H1 (cell line): ENCODE measurements around the gene TNFSF11. TPM values are rescaled to one million over a fixed set of nuclear protein-coding genes. Genes with fewer than 3 reads are reported as not detected.

ENCODE experiments used
- CTCF ChIA-PET: fragments of 300-600 bp; sonication (Branson Sonifier 250); formaldehyde crosslinking; loops from one replicate; lab custom pipeline; 2021; ENCODE audit not compliant: partially characterized antibody; lab: Charles Lee
- POLR2A ChIA-PET: fragments of 300-600 bp; sonication (Branson Sonifier 250); formaldehyde crosslinking; loops from one replicate; lab custom pipeline; 2021; ENCODE audit warnings: inconsistent platforms; ENCODE audit not compliant: partially characterized antibody; lab: Charles Lee
- DNase-seq, 2 experiments: peaks; one replicate each; pipeline versions ENCODE4 v3.0.0 to v3.0.0-alpha.2; 2010 to 2022; ENCODE audit warnings: low spot score in 2 of 2, low read depth in 1 of 2, mixed read lengths in 1 of 2
- FAIRE-seq: peaks from 2 replicates; lab custom pipeline; 2011; peaks lifted over from hg19 to GRCh38; lab: Jason Lieb, UNC
- H2AFZ ChIP-seq: 2 replicates; pipeline ENCODE4 v1.8.1; 2012; ENCODE audit warnings: low read length, inconsistent platforms
- H2AK5ac ChIP-seq: 2 replicates; pipeline ENCODE4 v1.6.1; 2013; ENCODE audit warnings: low read depth, low read length
- H2BK120ac ChIP-seq: replicated peaks from 2 replicates; pipeline ENCODE3; 2013; ENCODE audit warnings: low read depth, low read length, inconsistent platforms
- H2BK12ac ChIP-seq: 2 replicates; pipeline ENCODE4 v1.6.1; 2013; ENCODE audit warnings: low read depth, low read length
- H2BK15ac ChIP-seq: 2 replicates; pipeline ENCODE4 v1.6.1; 2013; ENCODE audit warnings: low read length
- H2BK20ac ChIP-seq: 2 replicates; pipeline ENCODE4 v1.6.1; 2013; ENCODE audit warnings: low read length
- H2BK5ac ChIP-seq: 2 replicates; pipeline ENCODE4 v1.6.1; 2013; ENCODE audit warnings: low read depth, low read length
- H3K14ac ChIP-seq: 2 replicates; pipeline ENCODE4 v1.6.1; 2013; ENCODE audit warnings: inconsistent platforms; ENCODE audit not compliant: insufficient read length
- H3K18ac ChIP-seq: 2 replicates; pipeline ENCODE4 v1.6.1; 2013; ENCODE audit warnings: low read length; ENCODE audit errors: extremely low read depth
- H3K23ac ChIP-seq: 2 replicates; pipeline ENCODE4 v1.6.1; 2013; ENCODE audit warnings: inconsistent platforms; ENCODE audit not compliant: insufficient read length
- H3K23me2 ChIP-seq: 2 replicates; pipeline ENCODE4 v1.6.1; 2013; ENCODE audit warnings: low read depth, low read length
- H3K27ac ChIP-seq: 2 replicates; pipeline ENCODE4 v1.6.1; 2011; ENCODE audit warnings: low read depth, low read length, inconsistent platforms
- H3K27me3 ChIP-seq, 4 experiments: replicated peaks in 1 of 4; 1 replicate in 1 of 4; 2 replicates in 3 of 4; pipeline versions ENCODE4 v1.6.1 to v1.8.1; 2011 to 2013; ENCODE audit warnings: low read length in 3 of 4, mild to moderate bottlenecking in 3 of 4, inconsistent platforms in 2 of 4, mixed read lengths in 2 of 4, moderate library complexity in 1 of 4; ENCODE audit not compliant: control insufficient read depth in 3 of 4, insufficient read depth in 3 of 4; ENCODE audit errors: extremely low read depth in 1 of 4
- H3K36me3 ChIP-seq, 4 experiments: 2 replicates each; pipeline versions ENCODE4 v1.6.1 to v1.8.1; 2011 to 2013; ENCODE audit warnings: mild to moderate bottlenecking in 4 of 4, low read length in 3 of 4, moderate library complexity in 2 of 4, control low read depth in 1 of 4, inconsistent platforms in 1 of 4; ENCODE audit not compliant: insufficient read depth in 4 of 4, control insufficient read depth in 2 of 4
- H3K4ac ChIP-seq: replicated peaks from 2 replicates; pipeline ENCODE3; 2013; ENCODE audit warnings: low read length, low read depth, mixed read lengths, inconsistent platforms; ENCODE audit not compliant: insufficient read length
- H3K4me1 ChIP-seq, 4 experiments: replicated peaks in 1 of 4; 1 replicate in 1 of 4; 2 replicates in 3 of 4; pipeline versions ENCODE4 v1.6.1 to v1.8.1; 2011 to 2013; ENCODE audit warnings: low read length in 3 of 4, inconsistent platforms in 2 of 4, mixed read lengths in 1 of 4; ENCODE audit not compliant: insufficient read depth in 4 of 4, control insufficient read depth in 3 of 4
- H3K4me2 ChIP-seq, 2 experiments: 2 replicates each; pipeline versions ENCODE4 v1.6.1 to v1.8.1; 2011 to 2013; ENCODE audit warnings: low read depth in 2 of 2, low read length in 2 of 2, control low read depth in 1 of 2, inconsistent platforms in 1 of 2, mild to moderate bottlenecking in 1 of 2; ENCODE audit not compliant: insufficient read depth in 1 of 2
- H3K4me3 ChIP-seq, 4 experiments: fragments of 200-600, 300-600 bp in 1 of 4; sonication (generic), shearing (Covaris generic), sonication (Bioruptor Twin) in 1 of 4; 2 replicates each; pipeline versions ENCODE4 v1.5.1 to v1.8.1; 2011 to 2016; ENCODE audit warnings: low read length in 4 of 4, low read depth in 3 of 4, control low read depth in 2 of 4, inconsistent platforms in 2 of 4, mild to moderate bottlenecking in 2 of 4, mixed read lengths in 1 of 4, moderate library complexity in 1 of 4; ENCODE audit not compliant: insufficient read depth in 2 of 4; ENCODE audit errors: extremely low read depth in 1 of 4
- H3K56ac ChIP-seq: replicated peaks from 2 replicates; pipeline ENCODE3; 2013; ENCODE audit warnings: low read depth, mild to moderate bottlenecking, mixed read lengths, low read length, inconsistent platforms; ENCODE audit not compliant: insufficient read length
- H3K79me1 ChIP-seq: 2 replicates; pipeline ENCODE4 v1.6.1; 2013; ENCODE audit warnings: low read depth, low read length, control low read depth
- H3K79me2 ChIP-seq, 2 experiments: 2 replicates each; pipeline versions ENCODE4 v1.6.1 to v1.8.1; 2012 to 2013; ENCODE audit warnings: low read length in 2 of 2, mild to moderate bottlenecking in 2 of 2, inconsistent platforms in 1 of 2; ENCODE audit not compliant: insufficient read depth in 2 of 2, control insufficient read depth in 1 of 2
- H3K9ac ChIP-seq, 4 experiments: replicated peaks in 1 of 4; 1 replicate in 1 of 4; 2 replicates in 3 of 4; pipeline versions ENCODE4 v1.6.1 to v1.8.1; 2011 to 2013; ENCODE audit warnings: low read depth in 3 of 4, low read length in 3 of 4, control low read depth in 2 of 4, mild to moderate bottlenecking in 2 of 4, moderate library complexity in 2 of 4, inconsistent platforms in 1 of 4; ENCODE audit errors: extremely low read depth in 1 of 4
- H3K9me3 ChIP-seq, 2 experiments: 2 replicates each; pipeline versions ENCODE4 v1.6.1 to v1.8.1; 2012 to 2013; ENCODE audit warnings: mild to moderate bottlenecking in 2 of 2, moderate library complexity in 2 of 2, control low read depth in 1 of 2, inconsistent platforms in 1 of 2, low read depth in 1 of 2, low read length in 1 of 2, mixed read lengths in 1 of 2; ENCODE audit not compliant: insufficient read depth in 2 of 2
- H4K20me1 ChIP-seq, 2 experiments: replicated peaks in 1 of 2; 2 replicates each; pipeline versions ENCODE3 to v1.8.1; 2011 to 2013; ENCODE audit warnings: inconsistent platforms in 2 of 2, low read length in 2 of 2, mild to moderate bottlenecking in 1 of 2; ENCODE audit not compliant: insufficient read depth in 2 of 2, control insufficient read depth in 1 of 2
- H4K5ac ChIP-seq: 2 replicates; pipeline ENCODE4 v1.6.1; 2013; ENCODE audit warnings: low read length, low read depth, mixed read lengths, inconsistent platforms; ENCODE audit not compliant: insufficient read length
- H4K8ac ChIP-seq: 2 replicates; pipeline ENCODE4 v1.8.0; 2013; ENCODE audit warnings: mild to moderate bottlenecking, moderate library complexity, low read length, inconsistent platforms; ENCODE audit not compliant: insufficient read depth; ENCODE audit errors: extremely low read depth
- H4K91ac ChIP-seq: replicated peaks from 2 replicates; pipeline ENCODE3; 2013; ENCODE audit warnings: low read length, mixed read lengths, inconsistent platforms; ENCODE audit not compliant: insufficient read length
- ASH2L ChIP-seq: fragments of 200-600, 300-600 bp; sonication (generic); IDR thresholded peaks from one replicate; pipeline ENCODE4 v1.7.1; 2017; ENCODE audit warnings: low read length
- CTCF ChIP-seq, 3 experiments: IDR thresholded peaks; 1 replicate in 2 of 3; 2 replicates in 1 of 3; pipeline versions ENCODE4 v1.5.1 to v1.6.1; 2011; ENCODE audit warnings: low read length in 3 of 3, mild to moderate bottlenecking in 3 of 3, inconsistent platforms in 2 of 3, low read depth in 1 of 3, moderate library complexity in 1 of 3; ENCODE audit not compliant: insufficient read depth in 1 of 3; ENCODE audit errors: control extremely low read depth in 1 of 3
- EZH2 ChIP-seq: fragments of 200-600 bp; sonication (generic); IDR thresholded peaks from 2 replicates; pipeline ENCODE4 v1.7.1; 2012; ENCODE audit warnings: low read depth, mild to moderate bottlenecking, moderate library complexity, low read length, inconsistent platforms; ENCODE audit not compliant: severe bottlenecking
- RBBP5 ChIP-seq: IDR thresholded peaks from 2 replicates; pipeline ENCODE4 v1.7.1; 2012; ENCODE audit warnings: low read depth, mild to moderate bottlenecking, inconsistent platforms, low read length, moderate library complexity, borderline replicate concordance
- SIN3A ChIP-seq, 2 experiments: IDR thresholded peaks in 1 of 2; conservative IDR thresholded peaks in 1 of 2; 2 replicates each; pipeline ENCODE4 v1.6.1; 2011 to 2012; ENCODE audit warnings: low read length in 2 of 2, improper control_type of control experiment in 1 of 2, low read depth in 1 of 2, mild to moderate bottlenecking in 1 of 2
- SUZ12 ChIP-seq: fragments of 200-600 bp; sonication (generic); IDR thresholded peaks from 2 replicates; pipeline ENCODE4 v1.6.1; 2012; ENCODE audit warnings: mild to moderate bottlenecking, inconsistent platforms, low read length, moderate library complexity, mixed read lengths
- YY1 ChIP-seq: IDR thresholded peaks from 2 replicates; pipeline ENCODE4 v1.6.1; 2011; ENCODE audit warnings: low read depth, mild to moderate bottlenecking, low read length
- WGBS, 2 experiments: shearing (Covaris generic) in 1 of 2; methylation state at CpG; one replicate each; pipeline versions ENCODE4 v1.1.6 to v1.1.7; 2013 to 2015; ENCODE audit warnings: low lambda C conversion rate in 2 of 2, mixed read lengths in 2 of 2, inconsistent platforms in 1 of 2, low coverage in 1 of 2, missing lambda C conversion rate in 1 of 2; ENCODE audit not compliant: insufficient replicate concordance in 2 of 2, insufficient coverage in 1 of 2, insufficient read length in 1 of 2; ENCODE audit errors: extremely low coverage in 1 of 2, missing lambda C conversion rate in 1 of 2; 5-methylcytosine and 5-hydroxymethylcytosine counted together
- polyA plus RNA-seq, 7 experiments: library from polyadenylated mRNA; depleted of rRNA in 3 of 7; stranded (reverse) in 5 of 7; unstranded in 2 of 7; fragments of >200 nt in 5 of 7; fragments of 200-250 nt in 2 of 7; gene quantifications; 1 replicate in 5 of 7; 2 replicates in 1 of 7; 4 replicates in 1 of 7; pipeline versions ENCODE4 v1.2.1 to v1.2.3, GENCODE V29; 2011 to 2013; ENCODE audit warnings: missing spikeins in 2 of 7, mixed read lengths in 2 of 7
- total RNA-seq: library from RNA; stranded (reverse); fragmentation: NEBNext Ultra II Directional; extraction: Animal tissue kit (Norgen Biotek cat#: 25700); gene quantifications from 2 replicates; pipeline ENCODE4 v1.2.1, GENCODE V29; 2021

The TNFSF11 gene
- total and polyA plus RNA-seq, 2 of the 8 experiments (the other 6 are each of a cell fraction or from before 2014, with no cell fraction given), result 9.3 to 12.0 TPM

DNA sequence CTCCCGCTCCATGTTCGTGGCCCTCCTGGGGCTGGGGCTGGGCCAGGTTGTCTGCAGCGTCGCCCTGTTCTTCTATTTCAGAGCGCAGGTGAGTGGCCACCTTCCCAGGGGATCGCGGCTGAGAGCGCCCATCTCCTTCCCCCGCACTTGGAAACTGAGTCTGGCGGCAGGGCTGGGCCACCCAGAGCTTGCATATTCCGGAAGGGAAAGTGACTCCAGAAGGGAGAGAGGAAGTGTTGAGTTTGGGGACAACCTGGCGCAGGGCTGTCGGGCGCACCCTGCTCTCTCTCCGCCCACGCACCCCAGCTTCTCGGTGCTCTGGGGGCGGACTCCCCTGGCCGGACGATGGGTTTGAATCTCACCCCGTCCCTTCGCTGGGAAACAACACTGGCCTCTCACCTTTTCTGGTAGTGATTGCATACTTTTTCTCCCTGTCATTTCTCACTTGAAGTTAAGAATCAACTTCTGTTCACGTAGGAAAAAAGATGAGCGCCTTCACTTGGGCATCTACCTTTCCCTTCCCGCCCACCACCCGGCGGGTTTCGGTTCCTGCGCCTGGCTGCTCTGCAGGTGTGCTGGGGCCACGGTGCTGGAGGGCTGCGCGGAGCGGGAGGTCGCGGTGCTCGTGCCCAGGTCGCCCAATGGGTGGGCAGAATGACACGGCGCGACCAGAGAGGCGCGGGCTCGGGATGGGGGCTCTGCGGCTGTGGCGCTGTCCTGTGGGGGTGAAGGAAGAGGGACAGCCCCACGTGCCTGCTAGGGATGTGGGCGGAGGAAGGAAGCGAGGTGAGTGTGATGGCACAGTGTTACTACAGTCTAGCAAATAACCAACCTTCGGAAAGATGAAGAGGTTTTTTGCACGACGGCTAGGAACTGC lies 721 bp downstream of the TNFSF11 start:
- H4K5ac ChIP-seq, result peak overlapping the region; percentile 6
- ChIA-PET CTCF (no interaction called here), POLR2A (interaction anchor here (1.0 to 1.4 kb wide), 2 partner anchors 10 to 273 kb away, joined by 3 read pairs; no protein-coding TSS in a partner anchor)
- H3K4me1 ChIP-seq, result peaks cover 0 to 11% (median 8%) of the 10 kb centered on the region in 4 experiments; a peak in 4 of 7 replicates
- H3K27me3 ChIP-seq, result no peaks in the 10 kb centered on the region; a peak in 1 of 7 replicates
- peak overlapping the region; percentile 78; the same call in 1 of the 2 replicates for H2BK12ac ChIP-seq
- no peaks in the 10 kb centered on the region for H4K20me1 ChIP-seq
- H4K91ac ChIP-seq, result peak overlapping the region; percentile 83
- H3K79me1 ChIP-seq, result no peaks in the 10 kb centered on the region
- no peak overlapping the region for H3K27ac ChIP-seq
- FAIRE-seq (no peak), DNase-seq (no peak)
- peaks cover 0 to 4% (median 0%) of the 10 kb centered on the region in 4 experiments; a peak in 1 of 8 replicates for H3K36me3 ChIP-seq
- H3K23me2 ChIP-seq, result peaks cover 10% of the 10 kb centered on the region
- no peak overlapping the region for H2BK120ac ChIP-seq
- no peak overlapping the region for H3K14ac ChIP-seq
- H2BK20ac ChIP-seq, result no peak overlapping the region
- WGBS, 2 experiments, result 2% methylated on average over 44 of the region's 51 CpGs; no CpG with 5 or more reads in 1 of the 2 experiments
- H2BK5ac ChIP-seq, result peak overlapping the region; percentile 84; the same call in 1 of the 2 replicates
- peaks cover 0 to 47% of the 10 kb centered on the region in 2 experiments; a peak in 2 of 4 replicates for H3K79me2 ChIP-seq
- peak overlapping the region; percentile 52; the same call in 1 of the 2 replicates for H2AFZ ChIP-seq
- H3K4me2 ChIP-seq, result peak overlapping the region; percentile 90 to 93
- peaks cover 8 to 10% of the 10 kb centered on the region in 2 experiments; a peak in 2 of 4 replicates for H3K9me3 ChIP-seq
- no peak overlapping the region for H3K56ac ChIP-seq
- H3K4me3 ChIP-seq, result peak overlapping the region; percentile 58 to 84 (median 73)
- no peak overlapping the region; the same call in 1 of the 2 replicates for H2BK15ac ChIP-seq
- peak overlapping the region; percentile 90 for H4K8ac ChIP-seq
- no peak overlapping the region for H2AK5ac ChIP-seq
- H3K9ac ChIP-seq, result peak overlapping the region in 2 of 4 experiments; percentile 50 to 53; a peak in 3 of 7 replicates
- peak overlapping the region; percentile 64 for H3K4ac ChIP-seq
- H3K18ac ChIP-seq, result peak overlapping the region; percentile 63; the same call in 1 of the 2 replicates
- H3K23ac ChIP-seq, result no peak overlapping the region
- TF ChIP-seq RBBP5 (peak; percentile 94), CTCF (IDR thresholded peaks at IDR 0.05; ENCODE audit: control extremely low read depth in 1 of 3, insufficient read depth in 1 of 3, low read depth in 1 of 3, low read length in 3 of 3) (no peak), SUZ12 (peak; percentile 40; the same call in 1 of the 2 replicates), EZH2 (peak; percentile 31), YY1 (no peak), SIN3A (conservative IDR thresholded peaks at IDR 0.05 in 1 of 2, IDR thresholded peaks at IDR 0.05 in 1 of 2; ENCODE audit: low read depth in 1 of 2, low read length in 2 of 2) (no peak; a peak in 1 of 4 replicates), ASH2L (peak; percentile 97)
